ENCODE measurements around the gene OR6C2.
"Not testable (repeated sequence)": the region's sequence is repeated elsewhere in the genome, so short reads cannot be mapped to it uniquely, and the experiment has no call there.

Gene OR6C2

GRCh38 chr12:55479136-55479535, 35.3 kb downstream of the OR6C2 start:
- not testable (repeated sequence) for DNase-seq

DNA sequence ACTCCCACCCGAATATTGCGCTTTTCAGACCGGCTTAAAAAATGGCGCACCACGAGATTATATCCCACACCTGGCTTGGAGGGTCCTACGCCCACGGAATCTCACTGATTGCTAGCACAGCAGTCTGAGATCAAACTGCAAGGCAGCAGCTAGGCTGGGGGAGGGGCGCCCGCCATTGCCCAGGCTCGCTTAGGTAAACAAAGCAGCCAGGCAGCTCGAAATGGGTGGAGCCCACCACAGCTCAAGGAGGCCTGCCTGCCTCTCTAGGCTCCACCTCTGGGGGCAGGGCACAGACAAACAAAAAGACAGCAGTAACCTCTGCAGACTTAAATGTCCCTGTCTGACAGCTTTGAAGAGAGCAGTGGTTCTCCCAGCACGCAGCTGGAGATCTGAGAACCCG, 40.4 kb downstream of the OR6C2 start:
- DNase-seq = not testable (repeated sequence)

DNA sequence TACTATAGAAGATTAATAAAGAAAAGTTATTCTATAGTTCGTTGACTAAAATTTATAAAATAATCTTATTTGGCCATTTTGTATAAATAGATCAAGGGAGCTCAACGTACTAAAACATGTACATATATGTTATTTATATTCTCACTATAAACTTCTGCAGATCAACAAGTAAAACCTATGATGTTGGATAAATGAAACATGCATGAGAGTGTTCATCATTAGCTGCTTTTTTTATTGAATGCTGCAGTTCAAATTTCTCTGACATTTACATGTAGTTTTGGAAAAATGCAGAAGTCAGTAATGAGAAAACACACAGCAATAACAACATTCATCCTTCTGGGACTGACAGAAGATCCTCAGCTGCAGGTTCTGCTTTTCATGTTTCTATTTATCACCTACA, 48.2 kb downstream of the OR6C2 start, which contains the start of gene OR6C68:
Gene OR6C68, plus strand, starts transcription at position 301 of the 400 bp plus-strand sequence. Its CDS starts 0 bp downstream, at position 301.
- DNase-seq = no peak

DNA sequence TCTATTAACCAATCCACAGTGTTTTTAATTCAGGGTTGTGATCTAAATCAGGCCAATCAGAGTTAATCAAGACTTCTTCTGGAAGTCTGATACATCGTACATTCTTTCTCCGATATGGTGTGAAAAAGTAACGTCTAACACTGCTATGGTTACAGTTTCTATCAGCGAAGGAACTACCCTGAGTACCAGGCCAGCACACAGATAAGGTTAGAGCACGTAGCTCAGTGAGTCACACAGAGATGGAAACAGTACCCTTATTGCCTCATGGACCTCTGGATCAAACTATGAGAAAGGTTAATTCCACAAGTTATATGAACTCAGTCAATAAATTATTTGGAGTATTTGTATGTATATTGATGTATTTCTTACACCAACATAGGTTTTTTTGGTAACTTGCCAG, 51.6 kb downstream of the OR6C2 start:
- no peak for DNase-seq

GRCh38 chr12:55499231-55499630, 55.4 kb downstream of the OR6C2 start:
- DNase-seq = no peak

GRCh38 chr12:55499810-55500252, 56.0 kb downstream of the OR6C2 start:
- no peak for DNase-seq

DNA sequence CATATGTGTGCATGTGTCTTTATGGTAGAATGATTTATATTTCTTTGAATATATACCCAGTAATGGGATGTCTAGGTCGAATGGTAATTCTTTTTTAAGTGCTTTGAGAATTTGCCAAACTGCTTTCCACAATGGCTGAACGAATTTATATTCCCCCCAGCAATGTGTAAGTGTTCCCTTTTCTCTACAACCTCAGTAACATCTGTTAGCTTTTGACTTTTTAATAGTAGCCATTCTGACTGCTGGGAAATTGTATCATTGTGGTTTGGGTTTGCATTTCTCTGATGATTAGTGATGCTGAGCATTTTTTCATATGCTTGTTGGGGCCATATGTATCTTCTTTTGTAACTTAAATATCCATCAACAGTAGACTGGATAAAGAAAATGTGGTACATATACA, 57.7 kb downstream of the OR6C2 start:
- no peak for DNase-seq

Measured in CD4-positive, alpha-beta T cell treated with Interleukin-21 for 1 hour (primary cell).